ENCODE data around the gene ATP1B2.
"Not testable (repeated sequence)": the region's sequence is repeated elsewhere in the genome, so short reads cannot be mapped to it uniquely, and the experiment has no call there.

Gene ATP1B2

GRCh38 chr17:7650509-7651096, at the start of gene ATP1B2:
Gene ATP1B2 (plus strand): TSS chr17:7650926. CDS start chr17:7651519, 593 bp downstream.
- DNase-seq, result peak in 1 of 2 experiments; percentile 20

GRCh38 chr17:7606280-7606679, 44.4 kb upstream of the ATP1B2 start:
- DNase-seq, result no peak

- no peak for DNase-seq
Measured at GRCh38 chr17:7610641-7611040, 40.1 kb upstream of the ATP1B2 start.

GRCh38 chr17:7611635-7612293, 39.0 kb upstream of the ATP1B2 start:
- no peak for DNase-seq

- no peak for DNase-seq
Measured at GRCh38 chr17:7612294-7612640, 38.5 kb upstream of the ATP1B2 start.

GRCh38 chr17:7613769-7614424, 36.8 kb upstream of the ATP1B2 start:
- peak in 1 of 2 experiments; percentile 41 for DNase-seq

- peak; percentile 98 to 99 for DNase-seq
Measured at GRCh38 chr17:7614425-7615264, 36.1 kb upstream of the ATP1B2 start, which contains the start of gene FXR2. Gene FXR2 (minus strand): TSS chr17:7614897. CDS start chr17:7614532, 365 bp downstream.

GRCh38 chr17:7615265-7615747, 35.4 kb upstream of the ATP1B2 start:
- DNase-seq, result no peak

- DNase-seq, result no peak
Measured at GRCh38 chr17:7618608-7619007, 32.1 kb upstream of the ATP1B2 start.

GRCh38 chr17:7620835-7621234, 29.9 kb upstream of the ATP1B2 start:
- no peak for DNase-seq

GRCh38 chr17:7623661-7624060, 27.1 kb upstream of the ATP1B2 start:
- DNase-seq, result no peak

- DNase-seq, result not testable (repeated sequence)
Measured at GRCh38 chr17:7625749-7626148, 25.0 kb upstream of the ATP1B2 start.

- no peak for DNase-seq
Measured at GRCh38 chr17:7626307-7626706, 24.4 kb upstream of the ATP1B2 start.

GRCh38 chr17:7626956-7627249, 23.8 kb upstream of the ATP1B2 start:
- DNase-seq, result no peak

- peak; percentile 84 to 86 for DNase-seq
Measured at GRCh38 chr17:7627250-7628121, 23.2 kb upstream of the ATP1B2 start, which contains the start of gene SAT2. Gene SAT2 (minus strand): TSS chr17:7627821. CDS start chr17:7627635, 186 bp downstream.

- no peak for DNase-seq
Measured at GRCh38 chr17:7629939-7630571, 20.7 kb upstream of the ATP1B2 start, which contains the start of gene SHBG. Gene SHBG (plus strand): TSS chr17:7630135. CDS start chr17:7630173, 38 bp downstream.

GRCh38 chr17:7631398-7632380, 19.0 kb upstream of the ATP1B2 start:
- DNase-seq, result no peak

GRCh38 chr17:7632492-7632894, 18.2 kb upstream of the ATP1B2 start:
- peak in 1 of 2 experiments; percentile 25 for DNase-seq

GRCh38 chr17:7633093-7633492, 17.6 kb upstream of the ATP1B2 start:
- no peak for DNase-seq

- no peak for DNase-seq
Measured at GRCh38 chr17:7634384-7634783, 16.3 kb upstream of the ATP1B2 start.
